ENCODE results near the gene AKT2.

The AKT2 gene

GRCh38 chr19:40265055-40265762 lies 19.9 kb downstream of the AKT2 start:
- no peaks in the 10 kb centered on the region for H4K20me1 ChIP-seq (ENCODE audit: insufficient read depth, low read length)
- H2AFZ ChIP-seq (ENCODE audit: low read length), result no peak overlapping the region
- H3K27ac ChIP-seq (ENCODE audit: low read length), result no peak overlapping the region
- no peaks in the 10 kb centered on the region for H3F3A ChIP-seq (ENCODE audit: insufficient read depth, low read length)
- TF ChIP-seq CTCF (IDR thresholded peaks at IDR 0.05; ENCODE audit: low read length), result no peak
- H3K4me3 ChIP-seq (ENCODE audit: low read length), result no peak overlapping the region
- H3K36me3 ChIP-seq (replicated peaks; ENCODE audit: insufficient read depth, low read length), result no peaks in the 10 kb centered on the region
- no peaks in the 10 kb centered on the region for H3K4me1 ChIP-seq (ENCODE audit: low read length)
- H3K4me2 ChIP-seq (ENCODE audit: low read depth, low read length), result no peak overlapping the region
- DNase-seq, result no peak
- H3K9ac ChIP-seq (ENCODE audit: low read length), result no peak overlapping the region
- H3K27me3 ChIP-seq (replicated peaks; ENCODE audit: insufficient read depth, low read length), result no peaks in the 10 kb centered on the region
- H3K9me3 ChIP-seq (replicated peaks; ENCODE audit: insufficient read depth, low read length), result no peaks in the 10 kb centered on the region
- H3K9me2 ChIP-seq (replicated peaks; ENCODE audit: insufficient read depth, low read length), result no peaks in the 10 kb centered on the region
- peaks cover 93% of the 10 kb centered on the region for H3K79me2 ChIP-seq (ENCODE audit: low read length)

GRCh38 chr19:40264314-40265054 lies 20.7 kb downstream of the AKT2 start:
- Histone ChIP-seq H3K79me2 (ENCODE audit: low read length) (peaks cover 93% of the 10 kb centered on the region), H3F3A (ENCODE audit: insufficient read depth, low read length) (no peaks in the 10 kb centered on the region), H4K20me1 (ENCODE audit: insufficient read depth, low read length) (no peaks in the 10 kb centered on the region), H3K4me1 (ENCODE audit: low read length) (no peaks in the 10 kb centered on the region), H3K27me3 (replicated peaks; ENCODE audit: insufficient read depth, low read length) (no peaks in the 10 kb centered on the region), H3K9me2 (replicated peaks; ENCODE audit: insufficient read depth, low read length) (no peaks in the 10 kb centered on the region), H3K27ac (ENCODE audit: low read length) (no peak overlapping the region), H3K9ac (ENCODE audit: low read length) (no peak overlapping the region), H3K4me2 (ENCODE audit: low read depth, low read length) (no peak overlapping the region), H3K4me3 (ENCODE audit: low read length) (no peak overlapping the region), H2AFZ (ENCODE audit: low read length) (no peak overlapping the region), H3K36me3 (replicated peaks; ENCODE audit: insufficient read depth, low read length) (no peaks in the 10 kb centered on the region), H3K9me3 (replicated peaks; ENCODE audit: insufficient read depth, low read length) (no peaks in the 10 kb centered on the region)
- DNase-seq, result no peak
- no peak for TF ChIP-seq EZH2 (optimal IDR thresholded peaks at IDR 0.05; ENCODE audit: low read depth, low read length)
- no peak for TF ChIP-seq CTCF (IDR thresholded peaks at IDR 0.05; ENCODE audit: low read length)
- TF ChIP-seq EZH2phosphoT487 (IDR thresholded peaks at IDR 0.05; ENCODE audit: low read length), result no peak

GRCh38 chr19:40263440-40264313 lies 21.5 kb downstream of the AKT2 start:
- Histone ChIP-seq H3F3A (ENCODE audit: insufficient read depth, low read length) (no peaks in the 10 kb centered on the region), H3K9me2 (replicated peaks; ENCODE audit: insufficient read depth, low read length) (no peaks in the 10 kb centered on the region), H3K9me3 (replicated peaks; ENCODE audit: insufficient read depth, low read length) (no peaks in the 10 kb centered on the region), H3K36me3 (replicated peaks; ENCODE audit: insufficient read depth, low read length) (no peaks in the 10 kb centered on the region), H3K79me2 (ENCODE audit: low read length) (peaks cover 93% of the 10 kb centered on the region), H3K4me1 (ENCODE audit: low read length) (no peaks in the 10 kb centered on the region), H3K9ac (ENCODE audit: low read length) (no peak overlapping the region), H3K27me3 (replicated peaks; ENCODE audit: insufficient read depth, low read length) (no peaks in the 10 kb centered on the region), H3K27ac (ENCODE audit: low read length) (no peak overlapping the region), H3K4me3 (ENCODE audit: low read length) (no peak overlapping the region), H2AFZ (ENCODE audit: low read length) (no peak overlapping the region), H3K4me2 (ENCODE audit: low read depth, low read length) (no peak overlapping the region), H4K20me1 (ENCODE audit: insufficient read depth, low read length) (no peaks in the 10 kb centered on the region)
- TF ChIP-seq CTCF (IDR thresholded peaks at IDR 0.05; ENCODE audit: low read length), result no peak
- DNase-seq, result no peak

Data from MM.1S (cell line).